ENCODE data around the gene NOS3.
"Not testable (repeated sequence)": the region's sequence is repeated elsewhere in the genome, so short reads cannot be mapped to it uniquely, and the experiment has no call there.

Gene NOS3

GRCh38 chr7:151013733-151014497, 23.1 kb downstream of the NOS3 start:
- in situ Hi-C loops (cut with MboI; ENCODE audit: low sequenced_read_pairs) = no loop called here

- in situ Hi-C loops (cut with MboI; ENCODE audit: low sequenced_read_pairs) = no loop called here
Observed at GRCh38 chr7:151014950-151015349, 24.1 kb downstream of the NOS3 start.

- in situ Hi-C loops (cut with MboI; ENCODE audit: low sequenced_read_pairs) = no loop called here
Observed at GRCh38 chr7:151015967-151016366, 25.1 kb downstream of the NOS3 start.

- in situ Hi-C loops (cut with MboI; ENCODE audit: low sequenced_read_pairs) = no loop called here
Observed at GRCh38 chr7:151016505-151016904, 25.7 kb downstream of the NOS3 start.

GRCh38 chr7:151016942-151017341, 26.1 kb downstream of the NOS3 start:
- in situ Hi-C loops (cut with MboI; ENCODE audit: low sequenced_read_pairs) = no loop called here

GRCh38 chr7:151017370-151017952, 26.6 kb downstream of the NOS3 start:
- in situ Hi-C loops (cut with MboI; ENCODE audit: low sequenced_read_pairs) = no loop called here

GRCh38 chr7:151017953-151018420, 27.2 kb downstream of the NOS3 start:
- in situ Hi-C loops (cut with MboI; ENCODE audit: low sequenced_read_pairs) = no loop called here

GRCh38 chr7:151018421-151019129, 27.8 kb downstream of the NOS3 start:
- in situ Hi-C loops (cut with MboI; ENCODE audit: low sequenced_read_pairs) = no loop called here

GRCh38 chr7:151019130-151019447, 28.3 kb downstream of the NOS3 start:
- in situ Hi-C loops (cut with MboI; ENCODE audit: low sequenced_read_pairs) = no loop called here

- in situ Hi-C loops (cut with MboI; ENCODE audit: low sequenced_read_pairs) = no loop called here
Observed at GRCh38 chr7:151020231-151020630, 29.4 kb downstream of the NOS3 start.

- in situ Hi-C loops (cut with MboI; ENCODE audit: low sequenced_read_pairs) = no loop called here
Observed at GRCh38 chr7:151023232-151023631, 32.4 kb downstream of the NOS3 start.

GRCh38 chr7:151024435-151025056, 33.7 kb downstream of the NOS3 start, which contains the start of gene ATG9B:
TSS of gene ATG9B (minus strand) at chr7:151024494. CDS start at chr7:151024423, 71 bp downstream.
- in situ Hi-C loops (cut with MboI; ENCODE audit: low sequenced_read_pairs) = no loop called here

- in situ Hi-C loops (cut with MboI; ENCODE audit: low sequenced_read_pairs) = no loop called here
Observed at GRCh38 chr7:151025924-151026671, 35.3 kb downstream of the NOS3 start.

GRCh38 chr7:151026771-151027727, 36.2 kb downstream of the NOS3 start:
- in situ Hi-C loops (cut with MboI; ENCODE audit: low sequenced_read_pairs) = not testable (repeated sequence)

GRCh38 chr7:151027728-151028130, 36.9 kb downstream of the NOS3 start:
- in situ Hi-C loops (cut with MboI; ENCODE audit: low sequenced_read_pairs) = not testable (repeated sequence)

GRCh38 chr7:151028131-151028947, 37.5 kb downstream of the NOS3 start, which contains the start of gene ABCB8:
TSS of gene ABCB8 (plus strand) at chr7:151028450. CDS start at chr7:151028516, 66 bp downstream.
- in situ Hi-C loops (cut with MboI; ENCODE audit: low sequenced_read_pairs) = no loop called here

- in situ Hi-C loops (cut with MboI; ENCODE audit: low sequenced_read_pairs) = no loop called here
Observed at GRCh38 chr7:151028948-151029501, 38.2 kb downstream of the NOS3 start.

GRCh38 chr7:151031011-151031410, 40.2 kb downstream of the NOS3 start:
- in situ Hi-C loops (cut with MboI; ENCODE audit: low sequenced_read_pairs) = no loop called here

Data from hTERT RPE-1 (cell line).